Raji (cell line): ENCODE data around the gene IQCN.

Experiments
- POLR2A ChIP-seq: IDR thresholded peaks from 2 replicates; pipeline ENCODE4 v1.6.1; 2011; ENCODE audit warnings: low read depth, low read length, control low read depth; ENCODE audit not compliant: insufficient read depth

Gene IQCN

DNA sequence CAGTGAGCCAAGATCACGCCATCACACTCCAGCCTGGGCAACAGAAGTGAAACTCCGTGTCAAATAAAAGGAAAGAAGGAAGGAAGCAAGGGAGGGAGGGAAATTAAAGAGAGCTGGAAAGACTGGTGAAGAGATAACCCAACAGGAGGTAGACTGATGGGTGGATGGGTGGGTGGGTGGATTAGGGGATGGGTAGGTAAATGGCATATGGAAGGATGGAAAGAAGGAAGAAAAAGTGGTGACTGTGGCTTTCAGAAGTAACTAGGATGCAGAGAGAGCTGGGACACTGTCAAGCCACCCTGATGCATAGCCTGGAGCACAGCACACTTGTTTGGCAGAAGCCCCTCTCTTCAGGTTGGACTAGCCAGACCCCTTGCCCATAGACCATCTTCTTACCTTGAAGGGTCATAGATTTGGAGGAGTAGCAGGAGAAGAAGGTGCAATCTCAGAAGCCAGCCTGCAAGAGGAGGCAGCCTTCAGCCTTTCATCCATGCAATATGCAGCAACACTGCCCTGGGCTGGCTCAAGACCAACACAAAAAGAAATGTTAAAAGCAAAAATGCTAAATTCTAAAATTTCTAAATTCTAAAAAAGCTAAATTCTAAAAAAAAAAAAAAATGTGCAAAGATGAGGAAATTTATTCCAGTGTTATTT, 5.1 kb downstream of the IQCN start:
- TF ChIP-seq POLR2A = no peak

GRCh38 chr19:18266771-18267686, 7.2 kb downstream of the IQCN start:
- no peak for TF ChIP-seq POLR2A

- TF ChIP-seq POLR2A = no peak
Measured at GRCh38 chr19:18265582-18265981, 8.7 kb downstream of the IQCN start.

DNA sequence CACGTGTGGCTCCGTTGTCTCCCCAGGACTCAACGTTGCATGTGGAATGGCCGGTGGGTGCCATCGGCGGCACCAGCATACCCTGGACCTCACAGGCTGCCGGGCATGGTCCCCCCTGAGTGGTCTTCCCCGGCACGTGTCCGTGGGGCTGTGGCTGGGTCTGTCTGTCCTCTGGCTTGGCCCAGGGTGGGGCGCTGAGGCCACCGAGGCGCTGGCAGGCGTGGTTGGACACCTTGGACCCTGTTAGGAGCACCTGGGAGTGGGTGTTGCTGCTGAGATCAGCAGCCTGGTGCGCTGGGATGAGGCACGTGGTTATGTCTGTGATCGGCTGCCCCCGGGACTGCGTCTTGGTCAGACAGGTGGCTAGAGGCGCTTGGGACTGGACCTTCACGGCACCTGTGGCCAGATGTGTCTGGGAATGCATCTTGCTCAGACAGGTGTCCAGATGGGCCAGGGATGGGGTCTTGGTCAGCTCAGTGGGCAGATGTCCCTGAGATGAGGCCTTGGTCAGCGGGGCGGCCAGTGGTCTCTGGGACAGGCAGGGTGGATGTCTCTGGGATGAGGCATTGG, 9.2 kb downstream of the IQCN start:
- no peak for TF ChIP-seq POLR2A

DNA sequence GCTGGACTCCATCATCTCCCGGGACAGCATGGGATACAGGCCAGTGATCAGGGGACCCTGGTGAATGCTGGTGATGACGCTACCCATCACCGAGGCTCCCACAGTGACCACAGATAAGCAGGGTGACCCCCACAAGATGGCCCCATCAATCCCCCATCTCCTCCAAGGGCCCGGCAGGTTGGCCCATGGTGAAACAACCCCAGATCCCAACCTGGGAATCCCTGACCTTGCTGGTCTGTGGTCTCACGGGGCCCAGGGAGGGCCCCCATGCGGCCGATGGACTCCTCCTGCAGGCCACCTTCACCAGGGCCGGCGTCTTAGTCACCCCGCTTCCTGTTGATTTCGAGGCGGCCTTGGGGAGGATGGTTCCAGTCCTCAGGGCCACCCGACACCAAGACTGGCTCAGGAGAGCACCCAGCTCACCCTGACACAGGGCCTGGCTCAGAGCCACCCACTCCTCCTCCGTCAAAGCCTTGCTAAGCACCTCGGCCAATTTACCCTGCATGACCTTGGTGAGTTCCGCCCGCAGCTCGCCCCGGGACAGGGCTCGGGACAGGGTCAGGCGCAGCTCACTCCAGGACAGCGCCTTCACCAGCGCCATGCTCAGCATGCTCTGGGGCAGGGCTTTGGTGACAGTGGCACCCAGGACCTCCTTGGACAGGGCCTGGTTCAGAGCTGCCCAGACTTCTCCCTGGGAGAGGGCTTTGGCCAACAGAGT, 10.0 kb downstream of the IQCN start:
- no peak for TF ChIP-seq POLR2A

DNA sequence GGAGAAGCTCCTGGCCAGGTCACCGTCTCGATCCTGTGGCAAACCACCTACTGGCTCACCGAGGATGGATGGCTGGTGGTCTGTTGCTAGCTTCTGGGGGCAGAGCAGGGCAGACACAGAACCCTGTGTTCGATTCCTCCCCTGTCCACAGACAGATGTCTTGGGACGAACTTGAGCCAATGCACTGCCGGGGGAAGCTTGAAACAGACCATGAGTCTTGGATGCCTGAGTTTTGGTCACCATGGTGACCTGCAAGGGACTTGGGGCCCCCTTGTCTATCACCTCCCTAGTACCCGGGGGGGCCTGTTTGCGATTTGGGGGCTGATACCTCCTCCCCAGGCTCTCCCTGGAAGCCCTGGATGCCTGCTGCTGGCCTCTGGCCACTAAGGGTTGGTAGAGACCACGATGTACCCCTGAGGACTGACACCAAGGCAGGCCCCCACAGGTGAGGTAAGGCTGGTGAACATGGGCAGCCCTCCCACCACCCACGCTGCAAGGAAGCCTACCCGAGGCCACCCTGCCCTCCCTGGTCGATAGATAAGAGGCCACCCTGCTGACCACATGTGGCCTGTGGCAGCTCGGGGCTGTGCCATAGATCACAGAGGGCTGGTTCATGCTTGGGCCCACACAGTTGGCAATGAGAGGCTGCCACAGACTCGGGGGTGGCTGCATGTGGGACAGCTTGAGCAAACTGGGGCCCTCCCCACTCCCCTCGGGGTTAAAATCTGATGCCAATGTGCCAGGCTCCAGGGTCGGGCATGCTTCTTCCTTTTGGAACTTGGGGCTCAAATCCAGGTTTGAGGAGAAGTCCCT, 10.7 kb downstream of the IQCN start:
- no peak for TF ChIP-seq POLR2A

DNA sequence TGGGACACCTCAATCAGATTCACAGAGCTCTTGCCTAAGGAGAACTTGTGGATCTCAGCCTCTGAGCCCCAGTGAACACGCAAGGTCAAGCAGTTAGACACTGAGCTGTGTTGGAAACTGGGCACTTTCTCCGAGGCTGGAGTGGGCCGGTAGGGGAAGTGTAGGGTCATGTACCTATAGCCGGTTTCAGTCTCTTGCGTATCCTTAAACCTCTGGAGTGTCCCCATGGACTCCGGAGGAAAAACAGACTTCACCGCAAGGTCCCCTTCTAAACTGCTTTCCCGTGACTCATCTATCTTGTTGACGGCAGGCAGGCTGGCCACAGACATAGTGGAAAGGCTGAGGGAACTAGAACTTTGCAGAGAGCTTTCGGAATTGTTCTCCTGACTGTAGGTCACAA, 11.3 kb downstream of the IQCN start:
- TF ChIP-seq POLR2A = no peak

GRCh38 chr19:18262144-18262543, 12.1 kb downstream of the IQCN start:
- no peak for TF ChIP-seq POLR2A

- no peak for TF ChIP-seq POLR2A
Measured at GRCh38 chr19:18261474-18261873, 12.8 kb downstream of the IQCN start.

- no peak for TF ChIP-seq POLR2A
Measured at GRCh38 chr19:18259893-18260292, 14.4 kb downstream of the IQCN start.

GRCh38 chr19:18257503-18258470, 16.5 kb downstream of the IQCN start:
- no peak for TF ChIP-seq POLR2A

- TF ChIP-seq POLR2A = no peak
Measured at GRCh38 chr19:18254546-18255503, 19.4 kb downstream of the IQCN start.
